HUES48 (cell line): ENCODE measurements around the gene HOXA7.

Source experiments
- H3K27ac ChIP-seq: one replicate; pipeline ENCODE4 v1.7.0; 2013; ENCODE audit warnings: low read depth, low read length, inconsistent platforms
- H3K27me3 ChIP-seq: 2 replicates; pipeline ENCODE4 v1.6.1; 2013; ENCODE audit warnings: mild to moderate bottlenecking, low read length; ENCODE audit not compliant: control insufficient read depth, insufficient read depth
- H3K36me3 ChIP-seq: 2 replicates; pipeline ENCODE4 v1.6.1; 2013; ENCODE audit warnings: low read length; ENCODE audit not compliant: control insufficient read depth, insufficient read depth
- H3K4me1 ChIP-seq: 2 replicates; pipeline ENCODE4 v1.6.1; 2013; ENCODE audit warnings: mild to moderate bottlenecking, low read length; ENCODE audit not compliant: control insufficient read depth, insufficient read depth
- H3K4me3 ChIP-seq: 2 replicates; pipeline ENCODE4 v1.5.1; 2013; ENCODE audit warnings: mild to moderate bottlenecking, low read depth, low read length
- H3K9ac ChIP-seq: 2 replicates; pipeline ENCODE4 v1.6.1; 2013; ENCODE audit warnings: mild to moderate bottlenecking, low read depth, low read length, moderate library complexity
- H3K9me3 ChIP-seq: 2 replicates; pipeline ENCODE4 v1.6.1; 2013; ENCODE audit warnings: low read length; ENCODE audit not compliant: control insufficient read depth, insufficient read depth

HOXA7 gene

DNA sequence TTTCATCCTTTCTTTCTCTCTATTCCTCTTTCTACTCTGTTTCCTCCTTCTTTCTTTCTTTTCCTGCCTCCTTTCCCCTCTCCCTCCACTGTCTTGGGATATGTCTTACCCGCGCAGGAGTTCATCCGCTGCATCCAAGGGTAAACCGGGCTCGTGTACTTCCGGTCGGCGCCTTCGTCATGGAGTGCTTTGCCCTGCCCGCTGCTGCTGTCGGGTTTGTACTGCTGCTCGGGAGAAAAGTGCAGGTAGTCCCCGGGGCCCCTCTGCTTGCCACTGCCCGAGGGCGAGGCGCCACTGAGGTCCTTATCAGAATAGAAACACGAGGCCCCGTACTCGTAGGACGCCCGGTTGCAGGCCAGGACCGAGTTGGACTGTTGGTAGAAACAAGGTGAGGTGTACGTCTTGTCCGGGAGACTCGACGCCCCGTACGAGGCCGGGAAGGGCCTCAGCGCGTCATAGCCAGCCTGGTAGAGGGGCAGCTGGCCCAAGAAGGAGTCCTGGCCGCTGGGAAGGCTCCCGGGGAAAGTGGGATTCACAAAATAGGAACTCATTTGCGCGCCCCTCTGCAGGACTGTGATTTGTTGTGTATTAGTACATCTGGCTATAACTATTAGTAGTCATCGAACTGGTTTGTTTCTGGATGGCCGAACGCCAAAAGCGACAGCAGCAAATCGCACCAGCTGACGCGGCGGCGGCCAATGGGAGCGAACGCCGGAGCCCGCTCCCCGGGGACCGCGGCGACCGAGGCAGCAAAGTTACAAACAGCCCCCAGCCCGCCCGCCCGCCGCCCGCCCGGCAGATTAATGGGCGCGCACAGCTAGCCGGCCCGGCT, 9.1 kb downstream of the HOXA7 start, which contains the start of gene HOXA6:
Gene HOXA6, minus strand, starts transcription at position 576 of the 832 bp plus-strand sequence. Its CDS starts 25 bp downstream, at position 551.
- H3K9ac ChIP-seq, result no peak within 1 kb of the TSS
- peaks cover 12% of the 10 kb centered on the region; the same call in 1 of the 2 replicates for H3K4me1 ChIP-seq
- H3K36me3 ChIP-seq, result no peaks in the 10 kb centered on the region
- peaks cover 100% of the 10 kb centered on the region for H3K27me3 ChIP-seq
- no peak within 1 kb of the TSS; the same call in 1 of the 2 replicates for H3K4me3 ChIP-seq
- no peaks in the 10 kb centered on the region for H3K9me3 ChIP-seq
- no peak within 1 kb of the TSS for H3K27ac ChIP-seq

DNA sequence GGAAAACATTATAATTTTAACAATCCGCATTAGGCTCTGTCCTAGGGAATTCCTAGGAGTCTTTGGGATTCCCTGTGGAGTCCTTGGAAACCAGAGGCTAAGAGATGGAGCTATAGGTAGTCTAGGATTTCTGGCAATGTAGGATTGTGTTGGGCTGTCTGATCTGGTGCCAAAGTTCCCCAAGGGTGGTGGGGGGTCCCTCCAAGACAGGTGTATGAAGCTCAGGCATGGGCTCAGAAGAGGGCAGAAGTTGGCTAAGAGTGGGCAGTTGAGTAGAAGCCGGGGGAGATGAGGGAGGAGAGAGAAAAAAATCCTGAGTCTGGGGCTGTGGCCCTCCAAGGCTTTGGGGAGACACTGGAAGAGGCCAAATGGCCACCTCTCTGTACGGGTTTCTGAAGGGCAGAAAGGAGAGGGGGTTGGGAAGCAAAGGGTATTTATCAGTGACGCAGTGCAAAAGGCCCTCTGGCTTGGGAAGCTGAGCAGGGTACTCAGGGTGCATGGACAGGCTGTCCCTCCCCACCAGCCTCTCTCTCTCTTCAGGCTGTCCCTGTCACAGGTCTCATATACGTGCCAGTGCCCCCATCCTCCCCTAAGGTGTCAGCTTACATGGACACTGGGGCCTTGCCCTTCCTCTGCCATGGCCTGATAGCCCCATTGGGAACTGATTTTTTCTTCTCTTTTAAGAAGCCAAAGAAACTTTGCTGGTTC, 9.8 kb downstream of the HOXA7 start:
- Histone ChIP-seq H3K36me3 (no peaks in the 10 kb centered on the region), H3K9ac (no peak overlapping the region), H3K27ac (no peak overlapping the region), H3K27me3 (peaks cover 100% of the 10 kb centered on the region), H3K4me3 (no peak overlapping the region), H3K9me3 (no peaks in the 10 kb centered on the region), H3K4me1 (peaks cover 9% of the 10 kb centered on the region; the same call in 1 of the 2 replicates)

DNA sequence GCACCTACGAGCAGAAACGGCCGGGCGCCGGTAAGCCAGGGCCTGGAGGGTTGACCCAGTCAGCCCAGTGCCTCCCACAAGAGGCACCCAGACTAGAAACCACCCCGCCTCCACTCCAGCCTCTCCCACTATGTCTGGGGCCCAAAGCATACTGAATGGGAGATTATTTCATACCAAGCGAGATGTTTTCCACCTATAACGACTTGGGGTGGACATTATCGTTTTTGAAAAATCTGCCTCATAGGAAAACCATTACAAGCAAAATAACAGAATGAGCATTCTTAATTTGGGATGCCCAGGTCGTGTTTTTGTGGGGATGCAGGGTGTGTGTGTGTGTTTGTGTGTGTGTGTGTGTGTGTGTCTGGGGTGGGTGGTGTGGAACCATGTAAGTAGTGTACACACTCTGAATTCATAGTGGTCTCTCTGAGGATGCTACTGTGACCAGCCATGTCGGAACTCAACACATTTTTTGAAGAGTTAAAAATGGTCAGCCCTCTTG, 10.5 kb downstream of the HOXA7 start:
- no peaks in the 10 kb centered on the region for H3K36me3 ChIP-seq
- H3K27me3 ChIP-seq, result peaks cover 100% of the 10 kb centered on the region
- H3K4me3 ChIP-seq, result no peak overlapping the region
- H3K4me1 ChIP-seq, result peaks cover 9% of the 10 kb centered on the region; the same call in 1 of the 2 replicates
- H3K9ac ChIP-seq, result no peak overlapping the region
- H3K9me3 ChIP-seq, result no peaks in the 10 kb centered on the region
- no peak overlapping the region for H3K27ac ChIP-seq

DNA sequence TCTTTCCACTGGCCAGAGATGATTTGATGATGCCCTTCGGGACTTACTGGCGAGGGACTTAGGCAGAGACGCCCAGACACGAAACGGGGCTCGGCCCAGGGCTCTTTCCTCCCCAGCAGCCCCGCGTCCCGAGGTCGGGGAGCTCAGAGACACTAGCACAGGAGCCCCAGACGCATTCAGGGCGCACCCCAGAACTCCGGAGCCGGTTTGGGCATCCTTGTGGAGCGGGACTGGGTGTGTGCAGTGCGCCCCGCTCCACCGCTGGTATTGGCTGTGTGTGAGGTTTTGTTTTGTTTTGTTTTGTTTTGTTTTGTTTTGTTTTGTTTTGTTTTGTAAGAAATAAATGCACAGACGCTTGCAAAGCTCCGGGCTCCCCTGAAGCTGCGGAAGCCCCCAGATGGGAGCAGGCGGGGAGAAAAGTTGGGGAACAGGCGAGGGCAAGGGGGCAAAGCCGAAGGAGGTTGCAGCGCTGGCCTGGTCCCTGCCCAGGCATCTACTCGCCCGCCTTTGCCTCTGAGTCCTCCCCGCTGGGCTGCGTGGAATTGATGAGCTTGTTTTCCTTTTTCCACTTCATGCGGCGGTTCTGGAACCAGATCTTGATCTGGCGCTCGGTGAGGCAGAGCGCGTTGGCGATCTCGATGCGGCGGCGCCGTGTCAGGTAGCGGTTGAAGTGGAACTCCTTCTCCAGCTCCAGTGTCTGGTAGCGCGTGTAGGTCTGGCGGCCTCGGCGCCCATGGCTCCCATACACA, 11.1 kb downstream of the HOXA7 start:
- H3K9me3 ChIP-seq, result no peaks in the 10 kb centered on the region
- H3K27ac ChIP-seq, result no peak overlapping the region
- no peaks in the 10 kb centered on the region for H3K36me3 ChIP-seq
- no peak overlapping the region for H3K9ac ChIP-seq
- no peak overlapping the region for H3K4me3 ChIP-seq
- H3K4me1 ChIP-seq, result peaks cover 5% of the 10 kb centered on the region; the same call in 1 of the 2 replicates
- H3K27me3 ChIP-seq, result peaks cover 100% of the 10 kb centered on the region

DNA sequence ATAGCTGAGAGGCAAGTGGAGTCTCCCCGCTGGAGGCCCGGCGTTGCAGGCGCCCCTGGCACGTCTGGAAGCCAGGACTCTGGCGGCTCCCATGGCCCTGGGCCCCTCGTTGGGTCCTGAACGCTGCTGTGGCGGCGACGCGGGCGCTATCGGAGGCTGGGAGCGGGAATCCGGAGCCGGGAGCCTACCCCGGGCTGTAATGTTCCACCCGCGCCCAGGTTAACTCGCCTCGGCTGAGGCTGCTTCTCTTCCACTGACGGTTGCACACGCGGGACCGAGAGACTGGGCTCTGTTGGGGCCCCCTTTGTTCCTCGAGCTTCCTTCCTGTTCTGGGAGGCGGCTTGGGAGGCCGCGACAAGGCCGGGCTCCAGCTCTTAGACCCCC, 11.7 kb downstream of the HOXA7 start:
- no peak overlapping the region for H3K9ac ChIP-seq
- no peak overlapping the region for H3K27ac ChIP-seq
- H3K27me3 ChIP-seq, result peaks cover 100% of the 10 kb centered on the region
- no peaks in the 10 kb centered on the region for H3K9me3 ChIP-seq
- H3K4me1 ChIP-seq, result peaks cover 4% of the 10 kb centered on the region; the same call in 1 of the 2 replicates
- H3K36me3 ChIP-seq, result no peaks in the 10 kb centered on the region
- no peak overlapping the region for H3K4me3 ChIP-seq

DNA sequence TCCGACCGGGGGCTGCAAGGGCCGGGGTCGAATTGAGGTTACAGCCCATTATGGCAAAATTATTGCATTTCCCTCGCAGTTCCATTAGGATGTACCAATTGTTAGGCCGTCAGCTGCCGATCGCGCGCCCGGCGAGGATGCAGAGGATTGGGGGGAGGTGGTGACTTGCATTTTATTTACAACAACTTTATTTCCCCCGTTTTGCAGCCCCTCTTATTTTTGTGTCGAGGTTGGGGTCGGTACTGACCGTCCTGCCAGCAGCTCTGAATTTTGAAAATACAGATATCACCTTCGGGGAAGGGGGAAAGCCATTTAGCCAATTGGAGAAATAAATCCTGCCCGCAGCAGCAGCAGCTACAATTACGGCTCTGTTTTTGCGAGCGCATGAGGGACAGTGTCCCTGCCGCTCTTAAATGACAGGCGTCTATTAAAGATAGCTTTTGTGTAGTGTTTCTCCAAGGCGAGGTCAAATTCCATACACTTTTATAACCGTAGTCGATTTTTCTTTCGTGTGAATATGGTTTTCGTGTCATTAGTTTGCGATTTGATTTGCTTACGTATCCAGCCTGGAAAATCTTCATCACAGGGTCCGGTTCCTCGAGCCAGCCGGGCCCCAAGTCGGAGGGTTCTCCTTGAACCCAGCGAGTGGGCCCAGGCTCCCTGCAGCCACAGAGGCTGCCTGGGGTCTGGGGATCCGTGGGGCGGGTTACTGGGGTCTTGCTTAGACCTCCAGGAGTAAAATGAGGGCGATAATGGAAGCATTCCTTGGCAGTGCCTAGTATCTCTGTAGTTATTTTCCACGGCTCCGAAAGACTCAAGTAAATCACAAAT, 12.3 kb downstream of the HOXA7 start:
- H3K27ac ChIP-seq, result no peak overlapping the region
- no peaks in the 10 kb centered on the region for H3K36me3 ChIP-seq
- no peak overlapping the region for H3K9ac ChIP-seq
- H3K9me3 ChIP-seq, result no peaks in the 10 kb centered on the region
- H3K4me3 ChIP-seq, result no peak overlapping the region
- peaks cover 100% of the 10 kb centered on the region for H3K27me3 ChIP-seq
- H3K4me1 ChIP-seq, result peaks cover 4% of the 10 kb centered on the region; the same call in 1 of the 2 replicates

DNA sequence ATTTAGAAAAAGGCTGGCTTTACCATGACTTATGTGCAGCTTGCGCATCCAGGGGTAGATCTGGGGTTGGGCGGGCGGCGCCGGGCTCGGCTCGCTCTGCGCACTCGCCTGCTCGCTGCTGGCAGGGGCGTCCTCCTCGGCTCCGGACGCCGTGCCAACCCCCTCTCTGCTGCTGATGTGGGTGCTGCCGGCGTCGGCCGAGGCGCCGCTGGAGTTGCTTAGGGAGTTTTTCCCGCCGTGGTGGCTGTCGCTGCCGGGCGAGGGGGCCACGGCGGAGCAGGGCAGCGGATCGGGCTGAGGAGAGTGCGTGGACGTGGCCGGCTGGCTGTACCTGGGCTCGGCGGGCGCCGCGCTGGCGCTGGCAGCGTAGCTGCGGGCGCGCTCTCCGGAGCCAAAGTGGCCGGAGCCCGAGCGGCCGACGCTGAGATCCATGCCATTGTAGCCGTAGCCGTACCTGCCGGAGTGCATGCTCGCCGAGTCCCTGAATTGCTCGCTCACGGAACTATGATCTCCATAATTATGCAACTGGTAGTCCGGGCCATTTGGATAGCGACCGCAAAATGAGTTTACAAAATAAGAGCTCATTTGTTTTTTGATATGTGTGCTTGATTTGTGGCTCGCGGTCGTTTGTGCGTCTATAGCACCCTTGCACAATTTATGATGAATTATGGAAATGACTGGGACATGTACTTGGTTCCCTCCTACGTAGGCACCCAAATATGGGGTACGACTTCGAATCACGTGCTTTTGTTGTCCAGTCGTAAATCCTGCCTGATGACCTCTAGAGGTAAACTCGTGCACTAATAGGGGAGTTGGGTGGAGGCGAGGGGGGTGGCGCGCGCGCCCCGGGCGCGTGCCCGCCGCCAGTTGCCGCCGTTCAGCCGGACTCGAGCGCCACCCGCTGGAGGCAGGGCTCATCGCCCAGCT, 13.2 kb downstream of the HOXA7 start, which contains the start of gene HOXA5:
Gene HOXA5, minus strand, starts transcription at position 659 of the 927 bp plus-strand sequence. Its CDS starts 74 bp downstream, at position 585.
- Histone ChIP-seq H3K9me3 (no peaks in the 10 kb centered on the region), H3K36me3 (no peaks in the 10 kb centered on the region), H3K4me3 (peak within 1 kb of the TSS; percentile 60), H3K27ac (no peak within 1 kb of the TSS), H3K9ac (no peak within 1 kb of the TSS), H3K27me3 (peaks cover 100% of the 10 kb centered on the region), H3K4me1 (peaks cover 4% of the 10 kb centered on the region; the same call in 1 of the 2 replicates)

DNA sequence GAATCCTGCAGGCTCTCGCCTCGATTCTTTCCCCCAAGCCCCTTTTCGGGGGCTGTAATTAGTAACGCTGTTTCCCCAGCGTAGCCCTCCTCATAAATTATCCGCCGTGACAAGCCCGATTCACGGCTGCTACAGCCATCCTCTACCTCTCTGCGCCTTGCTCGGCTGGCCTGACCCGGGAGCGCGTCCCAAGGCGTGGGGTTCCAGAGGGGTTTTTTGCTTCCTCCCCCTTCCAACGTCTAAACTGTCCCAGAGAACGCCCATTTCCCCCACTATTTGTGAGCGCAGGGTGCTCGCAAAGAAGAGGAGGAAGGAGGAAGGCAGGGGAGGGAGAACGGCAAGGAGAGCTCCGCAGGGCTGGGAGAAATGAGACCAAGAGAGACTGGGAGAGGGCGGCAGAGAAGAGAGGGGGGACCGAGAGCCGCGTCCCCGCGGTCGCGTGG, 13.9 kb downstream of the HOXA7 start:
- no peaks in the 10 kb centered on the region for H3K9me3 ChIP-seq
- peaks cover 4% of the 10 kb centered on the region; the same call in 1 of the 2 replicates for H3K4me1 ChIP-seq
- no peaks in the 10 kb centered on the region for H3K36me3 ChIP-seq
- H3K4me3 ChIP-seq, result peak overlapping the region; percentile 60; the same call in 1 of the 2 replicates
- H3K9ac ChIP-seq, result no peak overlapping the region
- peaks cover 100% of the 10 kb centered on the region for H3K27me3 ChIP-seq
- no peak overlapping the region for H3K27ac ChIP-seq

DNA sequence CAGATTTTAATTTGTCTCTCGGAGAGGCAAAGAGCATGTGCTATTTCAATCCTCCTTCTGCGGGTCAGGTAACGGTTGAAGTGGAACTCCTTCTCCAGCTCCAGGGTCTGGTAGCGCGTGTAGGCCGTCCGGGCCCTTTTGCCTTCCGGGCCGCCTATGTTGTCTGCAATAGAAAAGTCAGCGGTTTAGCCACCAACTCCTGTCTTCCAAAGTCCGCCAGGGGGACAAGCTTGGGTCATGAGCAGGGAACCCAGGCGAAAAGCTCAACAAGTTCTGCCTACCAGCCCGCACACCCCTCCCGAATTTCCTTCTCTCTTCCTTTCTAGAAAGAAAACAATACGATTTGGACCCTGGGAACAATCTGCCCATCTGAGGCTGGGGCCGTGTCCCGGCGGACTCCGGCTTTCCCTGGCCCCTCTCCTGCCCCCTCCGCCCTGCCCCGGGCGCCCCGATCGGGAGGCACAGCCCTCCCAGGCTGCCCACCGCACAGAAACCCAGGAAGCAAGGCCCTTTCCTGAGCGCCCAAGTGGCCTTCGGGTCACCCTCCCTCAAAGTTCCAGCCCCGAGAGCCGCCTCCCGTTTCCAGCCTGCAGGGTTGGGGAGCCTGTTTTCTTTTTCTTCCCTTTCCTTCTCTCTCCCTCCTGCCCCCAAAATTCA, 14.4 kb downstream of the HOXA7 start:
- Histone ChIP-seq H3K36me3 (no peaks in the 10 kb centered on the region), H3K4me1 (0 out of 2 replicates have a peak, but pooled peaks cover 4% of the 10 kb centered on the region), H3K27ac (no peak overlapping the region), H3K9ac (no peak overlapping the region), H3K4me3 (no peak overlapping the region), H3K27me3 (peaks cover 100% of the 10 kb centered on the region), H3K9me3 (no peaks in the 10 kb centered on the region)
